Measurements from ENCODE around the gene VIT. TPM values are rescaled to one million over a fixed set of nuclear protein-coding genes. Genes with fewer than 3 reads are reported as not detected.
A peak's percentile ranks its signal among the peaks of the same experiment; 100 is the strongest.

Gene VIT
- total RNA-seq, 1 donor from 2014 or later = not detected

- Mint-ChIP-seq H3K4me1 (ENCODE audit: low read depth, unreplicated experiment) (peaks cover 6% of the 10 kb centered on the region), H3K4me3 (ENCODE audit: unreplicated experiment) (no peak overlapping the region)
Observed at GRCh38 chr2:36697424-36698066, 1.0 kb downstream of the VIT start.

DNA sequence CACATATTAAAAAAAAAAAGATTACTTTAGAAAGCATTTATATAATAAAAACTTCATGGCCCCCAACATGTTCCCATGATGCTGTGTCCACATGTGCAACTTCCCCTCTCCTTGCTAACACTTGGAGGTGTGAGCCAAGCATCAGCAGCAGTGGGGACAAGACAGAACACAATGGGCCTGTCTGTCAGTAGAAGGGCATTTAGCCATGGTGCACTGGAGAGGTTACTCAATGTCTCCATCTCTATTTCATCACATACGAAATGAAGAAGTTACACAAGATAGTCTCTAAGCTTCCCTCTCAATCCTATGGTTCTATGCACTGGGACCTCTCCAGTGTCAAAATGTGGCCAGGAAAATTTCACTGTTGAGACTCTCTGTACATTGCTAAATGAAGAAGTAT lies 2.5 kb downstream of the VIT start:
- Histone ChIP-seq H3K27me3 (ENCODE audit: insufficient read depth, low read length) (no peaks in the 10 kb centered on the region), H3K4me3 (ENCODE audit: insufficient read depth, low read depth, low read length) (no peak overlapping the region), H3K36me3 (ENCODE audit: insufficient read depth, low read length) (no peaks in the 10 kb centered on the region), H4K20me1 (ENCODE audit: insufficient read depth, low read length) (no peaks in the 10 kb centered on the region), H3K9me3 (ENCODE audit: insufficient read depth, low read depth, low read length) (no peaks in the 10 kb centered on the region), H3K4me1 (ENCODE audit: insufficient read depth, low read length) (peaks cover 25% of the 10 kb centered on the region), H2AFZ (ENCODE audit: low read depth, low read length) (no peak overlapping the region), H3K27ac (ENCODE audit: low read depth, low read length) (no peak overlapping the region), H3K79me2 (ENCODE audit: insufficient read depth, low read length) (no peaks in the 10 kb centered on the region), H3K4me2 (ENCODE audit: low read length) (no peak overlapping the region), H3K9ac (ENCODE audit: low read length) (no peak overlapping the region)
- Mint-ChIP-seq H3K27ac (ENCODE audit: unreplicated experiment) (no peak overlapping the region), H3K9me3 (ENCODE audit: unreplicated experiment) (no peaks in the 10 kb centered on the region), H3K36me3 (ENCODE audit: low read depth, unreplicated experiment) (no peaks in the 10 kb centered on the region), H3K4me3 (ENCODE audit: unreplicated experiment) (no peak overlapping the region), H3K27me3 (ENCODE audit: low read depth, unreplicated experiment) (peaks cover 3% of the 10 kb centered on the region), H3K4me1 (ENCODE audit: low read depth, unreplicated experiment) (peaks cover 6% of the 10 kb centered on the region)
- FAIRE-seq (no peak), DNase-seq (ENCODE audit: low read depth) (no peak)
- no peak for TF ChIP-seq EZH2 (IDR thresholded peaks at IDR 0.05; ENCODE audit: insufficient read depth, low read length)
- TF ChIP-seq, protein P1, sequence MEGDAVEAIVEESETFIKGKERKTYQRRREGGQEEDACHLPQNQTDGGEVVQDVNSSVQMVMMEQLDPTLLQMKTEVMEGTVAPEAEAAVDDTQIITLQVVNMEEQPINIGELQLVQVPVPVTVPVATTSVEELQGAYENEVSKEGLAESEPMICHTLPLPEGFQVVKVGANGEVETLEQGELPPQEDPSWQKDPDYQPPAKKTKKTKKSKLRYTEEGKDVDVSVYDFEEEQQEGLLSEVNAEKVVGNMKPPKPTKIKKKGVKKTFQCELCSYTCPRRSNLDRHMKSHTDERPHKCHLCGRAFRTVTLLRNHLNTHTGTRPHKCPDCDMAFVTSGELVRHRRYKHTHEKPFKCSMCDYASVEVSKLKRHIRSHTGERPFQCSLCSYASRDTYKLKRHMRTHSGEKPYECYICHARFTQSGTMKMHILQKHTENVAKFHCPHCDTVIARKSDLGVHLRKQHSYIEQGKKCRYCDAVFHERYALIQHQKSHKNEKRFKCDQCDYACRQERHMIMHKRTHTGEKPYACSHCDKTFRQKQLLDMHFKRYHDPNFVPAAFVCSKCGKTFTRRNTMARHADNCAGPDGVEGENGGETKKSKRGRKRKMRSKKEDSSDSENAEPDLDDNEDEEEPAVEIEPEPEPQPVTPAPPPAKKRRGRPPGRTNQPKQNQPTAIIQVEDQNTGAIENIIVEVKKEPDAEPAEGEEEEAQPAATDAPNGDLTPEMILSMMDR (IDR thresholded peaks at IDR 0.05; ENCODE audit: insufficient read depth, low read depth, low read length) = no peak

More at GRCh38 chr2:36697424-36698066, 1.0 kb downstream of the VIT start:
- Histone ChIP-seq H3K4me2 (ENCODE audit: low read length) (peak overlapping the region; percentile 55), H3K27ac (ENCODE audit: low read depth, low read length) (no peak overlapping the region), H3K9ac (ENCODE audit: low read length) (peak overlapping the region; percentile 12), H2AFZ (ENCODE audit: low read depth, low read length) (peak overlapping the region; percentile 25), H3K9me3 (ENCODE audit: insufficient read depth, low read depth, low read length) (no peaks in the 10 kb centered on the region), H3K27me3 (ENCODE audit: insufficient read depth, low read length) (no peaks in the 10 kb centered on the region), H3K4me1 (ENCODE audit: insufficient read depth, low read length) (peaks cover 25% of the 10 kb centered on the region), H4K20me1 (ENCODE audit: insufficient read depth, low read length) (no peaks in the 10 kb centered on the region), H3K79me2 (ENCODE audit: insufficient read depth, low read length) (no peaks in the 10 kb centered on the region), H3K4me3 (ENCODE audit: insufficient read depth, low read depth, low read length) (peak overlapping the region; percentile 15), H3K36me3 (ENCODE audit: insufficient read depth, low read length) (no peaks in the 10 kb centered on the region)
- FAIRE-seq (no peak), DNase-seq (ENCODE audit: low read depth) (no peak)
- Mint-ChIP-seq H3K36me3 (ENCODE audit: low read depth, unreplicated experiment) (no peaks in the 10 kb centered on the region), H3K27me3 (ENCODE audit: low read depth, unreplicated experiment) (no peaks in the 10 kb centered on the region), H3K27ac (ENCODE audit: unreplicated experiment) (no peak overlapping the region), H3K9me3 (ENCODE audit: unreplicated experiment) (no peaks in the 10 kb centered on the region)
- no peak for TF ChIP-seq EZH2 (IDR thresholded peaks at IDR 0.05; ENCODE audit: insufficient read depth, low read length)
- TF ChIP-seq, protein P1 (IDR thresholded peaks at IDR 0.05; ENCODE audit: insufficient read depth, low read depth, low read length) = no peak

- no peaks in the 10 kb centered on the region for H3K36me3 Mint-ChIP-seq (ENCODE audit: low read depth, unreplicated experiment)
- FAIRE-seq = no peak
- peaks cover 3% of the 10 kb centered on the region for H3K9me3 Mint-ChIP-seq (ENCODE audit: unreplicated experiment)
- H3K27me3 Mint-ChIP-seq (ENCODE audit: low read depth, unreplicated experiment) = peaks cover 3% of the 10 kb centered on the region
- H3K27ac ChIP-seq (ENCODE audit: low read depth, low read length) = no peak overlapping the region
- no peak overlapping the region for H3K4me3 Mint-ChIP-seq (ENCODE audit: unreplicated experiment)
- no peak overlapping the region for H3K9ac ChIP-seq (ENCODE audit: low read length)
- no peaks in the 10 kb centered on the region for H3K9me3 ChIP-seq (ENCODE audit: insufficient read depth, low read depth, low read length)
- DNase-seq (ENCODE audit: low read depth) = no peak
- H3K4me3 ChIP-seq (ENCODE audit: insufficient read depth, low read depth, low read length) = no peak overlapping the region
- no peak overlapping the region for H2AFZ ChIP-seq (ENCODE audit: low read depth, low read length)
- no peak overlapping the region for H3K27ac Mint-ChIP-seq (ENCODE audit: unreplicated experiment)
- H3K4me1 Mint-ChIP-seq (ENCODE audit: low read depth, unreplicated experiment) = peaks cover 6% of the 10 kb centered on the region
- no peaks in the 10 kb centered on the region for H3K27me3 ChIP-seq (ENCODE audit: insufficient read depth, low read length)
- H3K4me1 ChIP-seq (ENCODE audit: insufficient read depth, low read length) = peaks cover 25% of the 10 kb centered on the region
- H3K79me2 ChIP-seq (ENCODE audit: insufficient read depth, low read length) = no peaks in the 10 kb centered on the region
- TF ChIP-seq, protein P1 (IDR thresholded peaks at IDR 0.05; ENCODE audit: insufficient read depth, low read depth, low read length) = no peak
- no peak for TF ChIP-seq EZH2 (IDR thresholded peaks at IDR 0.05; ENCODE audit: insufficient read depth, low read length)
- H4K20me1 ChIP-seq (ENCODE audit: insufficient read depth, low read length) = no peaks in the 10 kb centered on the region
- H3K36me3 ChIP-seq (ENCODE audit: insufficient read depth, low read length) = no peaks in the 10 kb centered on the region
- no peak overlapping the region for H3K4me2 ChIP-seq (ENCODE audit: low read length)
Observed at GRCh38 chr2:36700311-36700710, 3.8 kb downstream of the VIT start.

Data from astrocyte (in vitro differentiated cells and primary cell).